DMS53 (cell line): ENCODE data around the gene DLEU7.

Experiments used
- DNase-seq: peaks from one replicate; lab custom pipeline; 2025; lab: John Stamatoyannopoulos, UW

DLEU7 gene

DNA sequence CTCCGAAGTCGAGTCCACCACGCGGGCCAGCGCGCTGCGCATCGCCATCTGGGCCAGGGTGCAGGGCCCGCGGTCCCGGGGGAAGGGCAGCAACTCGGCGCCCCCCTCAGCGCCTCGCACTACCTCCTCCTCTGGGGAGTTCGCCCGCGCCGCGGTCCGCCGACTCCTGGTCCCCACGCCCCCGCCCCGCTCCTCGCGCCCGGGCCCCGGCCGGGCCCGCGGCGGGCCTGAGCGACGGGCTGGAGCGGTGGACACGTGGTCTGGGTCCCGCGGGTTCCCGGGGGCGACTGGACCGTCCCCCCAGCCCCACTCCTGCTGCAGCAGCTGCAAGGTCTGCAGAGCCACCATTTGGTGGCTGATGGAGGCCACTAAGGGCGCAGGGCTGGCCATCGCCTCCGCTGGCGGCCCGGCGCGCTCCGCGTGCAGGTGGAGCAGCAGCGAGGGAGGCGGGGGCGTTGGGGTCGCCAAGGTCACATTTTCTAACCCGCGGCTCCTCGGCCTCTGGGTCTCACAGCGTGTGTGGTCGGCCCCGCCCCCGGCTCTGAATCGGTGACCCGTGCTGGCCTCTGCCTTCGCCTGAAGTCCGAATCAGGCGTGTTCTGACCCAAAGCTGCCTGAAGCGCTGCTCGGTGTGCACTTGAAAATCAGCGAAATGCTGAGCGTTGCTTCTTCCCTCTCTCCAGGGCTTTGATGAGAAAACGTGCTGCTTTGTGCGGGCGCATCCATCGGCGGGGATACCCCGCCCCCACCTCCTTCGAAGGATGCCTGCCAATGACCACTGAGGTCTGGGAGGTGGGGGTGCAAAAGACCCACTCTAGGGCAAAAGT is at the start of gene DLEU7:
Gene DLEU7, minus strand, starts transcription at position 436 of the 827 bp plus-strand sequence. Its CDS starts 46 bp downstream, at position 390.
- no peak for DNase-seq

DNA sequence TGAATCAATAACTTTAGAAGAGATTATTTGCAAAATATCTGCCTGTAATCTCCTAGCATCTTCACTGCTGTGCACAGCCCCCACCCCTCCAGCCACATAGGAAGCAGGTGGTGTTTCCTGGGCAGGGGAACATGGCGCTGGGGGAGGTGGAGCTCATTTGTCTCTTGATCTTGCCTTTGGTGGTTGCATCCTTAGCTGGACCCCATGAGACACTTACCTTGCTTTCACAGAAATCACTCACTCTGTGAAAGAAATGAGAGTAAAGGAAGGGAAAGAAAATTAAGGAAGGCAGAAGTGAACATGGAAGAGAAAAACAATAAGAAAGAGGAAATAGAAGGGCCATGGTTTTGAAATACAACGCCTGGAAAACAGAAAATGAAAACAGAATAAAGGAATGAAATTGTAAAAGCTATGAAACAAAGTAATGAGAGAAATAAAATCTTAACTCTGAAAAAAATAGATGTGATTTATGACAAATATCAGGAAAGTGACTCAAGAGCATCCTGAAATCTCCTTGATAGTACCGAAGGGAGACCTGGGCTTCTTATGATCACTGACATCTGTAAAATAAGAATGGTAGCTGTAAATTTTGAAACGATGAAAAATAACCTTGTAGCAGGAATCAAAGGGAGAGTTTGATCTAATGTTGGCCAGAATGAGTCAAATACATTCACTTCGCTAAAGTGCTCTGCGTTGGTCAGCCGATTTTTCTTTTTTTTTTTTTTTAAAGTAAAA is 48.9 kb upstream of the DLEU7 start:
- no peak for DNase-seq

DNA sequence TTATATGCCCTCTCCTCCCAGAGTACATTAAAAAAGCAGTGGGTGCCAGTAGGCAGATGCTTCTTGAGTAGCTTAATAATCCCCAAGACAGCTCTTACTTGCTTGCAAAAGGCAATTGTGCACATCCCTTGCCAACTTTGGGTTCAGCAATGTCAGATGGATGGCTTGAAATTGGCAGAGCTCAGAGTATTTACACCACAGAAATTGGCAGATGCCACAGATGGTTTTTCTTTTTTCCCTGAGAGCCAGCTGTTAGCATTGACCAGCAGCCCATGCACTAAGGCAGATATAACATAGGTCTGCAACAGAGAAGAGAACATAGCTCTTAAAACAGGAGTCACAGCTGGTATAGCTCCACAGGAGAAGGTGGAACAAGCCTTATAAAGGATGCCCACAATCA is 47.7 kb upstream of the DLEU7 start:
- DNase-seq, result no peak

DNA sequence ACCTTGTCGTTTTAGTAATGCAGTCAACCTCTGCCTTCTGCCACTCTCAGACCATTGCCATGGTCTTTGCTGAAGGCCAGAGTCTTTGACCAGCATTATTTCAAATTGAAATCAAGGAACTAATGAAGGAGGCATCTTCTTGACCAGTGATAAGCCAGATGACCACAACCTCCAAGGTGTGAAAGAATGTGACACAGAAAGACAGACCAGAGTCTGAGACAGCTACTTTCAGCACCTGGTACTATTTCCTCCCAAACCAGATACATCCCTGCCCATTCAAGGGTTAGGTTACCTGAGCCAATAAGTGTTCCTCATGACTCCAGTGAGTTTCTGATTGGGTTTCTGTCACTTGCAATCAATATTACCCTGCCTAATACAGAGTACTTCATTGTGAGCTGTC is 45.8 kb upstream of the DLEU7 start:
- DNase-seq, result no peak

DNA sequence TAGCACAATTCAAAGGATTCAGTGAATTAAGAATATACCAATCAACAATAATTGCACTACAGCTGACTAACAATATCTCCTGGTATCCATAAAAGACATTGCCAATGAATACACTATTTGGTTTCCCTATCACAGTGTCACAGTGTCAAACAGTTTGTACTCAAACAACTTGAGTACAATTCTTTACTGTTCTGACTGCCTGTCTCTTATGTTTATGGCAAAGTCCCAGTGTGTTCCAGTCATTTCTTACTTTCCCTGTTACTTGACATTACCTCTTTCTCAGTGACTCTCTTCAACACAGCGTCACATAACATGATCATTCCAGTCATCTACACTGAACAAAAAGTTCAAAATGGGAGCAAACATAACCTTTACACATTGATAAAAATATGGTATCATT is 44.9 kb upstream of the DLEU7 start:
- DNase-seq, result no peak

DNA sequence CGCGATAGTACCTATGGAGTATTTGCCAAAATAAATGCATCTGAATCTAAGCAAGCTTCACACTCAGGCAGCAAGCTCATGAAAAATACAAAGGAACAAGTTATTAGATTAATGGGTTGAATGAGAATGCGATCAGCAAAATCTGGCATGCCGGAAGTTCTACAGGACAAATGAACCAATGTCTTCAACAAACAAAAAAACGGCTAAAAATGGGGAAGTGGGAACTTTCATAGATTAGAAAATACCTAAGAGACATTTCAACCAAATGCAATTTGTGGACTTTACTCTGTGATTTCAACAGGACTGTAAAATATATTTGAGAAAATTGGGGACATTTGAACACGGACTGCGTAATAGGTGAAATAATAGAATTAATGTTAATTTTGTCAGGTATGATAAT is 43.7 kb upstream of the DLEU7 start:
- DNase-seq, result no peak

DNA sequence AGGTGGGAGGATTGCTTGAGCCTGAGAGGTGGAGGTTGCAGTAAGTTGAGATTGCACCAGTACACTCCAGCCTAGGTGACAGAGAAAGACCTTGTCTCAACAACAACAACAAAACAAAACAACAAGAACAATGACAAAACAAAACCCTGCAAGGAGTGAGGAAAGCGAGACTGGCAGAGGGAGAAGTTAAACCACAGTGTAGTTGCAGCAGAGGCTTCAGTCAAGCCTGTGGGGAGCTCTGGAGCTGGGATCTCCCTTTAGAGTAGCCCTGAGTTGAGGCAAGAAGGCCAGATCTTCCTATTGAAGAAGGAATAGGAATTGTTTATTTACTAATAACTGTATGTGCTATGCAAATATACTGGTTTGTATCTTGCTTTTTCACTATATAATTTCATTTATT is 40.8 kb upstream of the DLEU7 start:
- no peak for DNase-seq

DNA sequence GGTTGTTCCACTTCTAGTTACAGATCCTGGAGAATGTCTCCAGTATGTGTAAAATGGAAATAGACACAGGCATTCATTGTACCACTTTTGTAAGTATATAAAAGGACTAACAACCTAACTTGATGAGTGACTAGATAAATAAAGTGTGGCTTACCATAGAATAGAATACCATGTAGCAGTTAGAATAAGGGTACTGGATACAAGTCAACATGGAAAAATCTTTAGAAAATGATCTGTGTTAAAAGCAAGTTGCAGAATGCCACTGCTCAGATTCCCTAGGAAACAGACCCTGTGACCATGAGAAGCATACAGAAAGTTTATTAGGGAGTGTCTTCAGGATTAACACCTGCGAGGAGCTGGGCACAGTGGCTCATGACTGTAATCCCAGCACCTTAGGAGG is 40.2 kb upstream of the DLEU7 start:
- DNase-seq, result no peak

DNA sequence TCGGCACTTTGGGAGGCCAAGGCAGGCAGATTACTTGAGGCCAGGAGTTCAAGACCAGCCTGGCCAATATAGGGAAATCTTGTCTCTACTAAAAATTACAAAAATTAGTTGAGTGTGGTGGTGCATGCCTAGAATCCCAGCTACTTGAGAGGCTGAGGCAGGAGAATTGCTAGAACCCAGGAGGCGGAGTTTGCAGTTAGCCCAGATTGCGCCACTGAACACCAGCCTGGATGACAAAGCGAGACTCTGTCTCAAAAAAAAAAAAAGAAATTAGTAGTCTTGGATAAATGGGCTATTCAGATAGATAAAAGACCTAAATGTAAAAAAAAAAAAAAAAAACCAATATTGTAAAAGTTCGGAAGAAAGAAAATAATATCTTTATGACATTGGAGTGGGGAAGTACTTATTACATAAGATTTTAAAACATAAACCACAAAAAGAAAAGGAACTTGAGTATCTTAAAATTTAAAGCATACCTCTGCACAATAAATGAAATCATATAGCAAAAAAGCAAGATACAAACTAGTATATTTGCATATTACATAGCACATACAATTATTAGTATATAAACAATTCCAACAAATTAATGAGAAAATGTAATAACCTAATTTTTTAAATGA is 39.4 kb upstream of the DLEU7 start:
- no peak for DNase-seq

DNA sequence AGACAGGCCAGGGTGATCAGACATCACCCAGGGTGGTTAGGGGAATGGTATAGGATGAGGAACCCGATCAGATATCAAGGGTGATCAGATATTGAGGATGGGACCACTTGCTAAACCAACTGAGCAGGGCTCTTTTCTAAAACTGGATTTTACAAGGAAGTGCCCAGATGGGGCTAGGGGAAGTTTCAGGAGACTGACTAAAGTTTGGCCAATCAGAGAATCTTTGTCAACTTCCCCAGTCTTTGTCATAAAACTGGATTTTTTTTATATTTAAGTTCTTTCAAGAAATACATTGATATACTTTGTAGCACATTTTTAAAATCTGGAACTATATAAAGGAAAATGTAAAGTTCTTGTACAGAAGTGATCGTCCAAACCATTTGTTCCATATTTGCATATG is 30.5 kb upstream of the DLEU7 start:
- DNase-seq, result no peak

DNA sequence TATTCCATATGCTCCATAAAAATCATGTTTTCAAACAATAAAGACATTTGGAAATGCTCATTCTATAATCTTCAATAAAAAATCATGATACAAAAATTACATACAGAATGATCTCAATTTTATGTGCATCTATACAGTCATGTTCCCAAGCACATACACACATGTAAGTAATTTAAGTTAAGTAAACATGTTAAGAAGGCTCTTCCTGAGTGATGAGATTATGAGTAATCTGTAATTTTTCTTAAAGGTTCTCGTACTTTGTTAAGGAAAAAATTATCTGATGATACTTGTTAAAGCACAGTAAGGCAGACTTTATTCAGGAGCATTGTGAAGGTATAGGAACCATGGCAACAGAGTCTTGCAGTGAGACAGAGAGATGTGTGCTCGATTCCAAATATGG is 30.0 kb upstream of the DLEU7 start:
- no peak for DNase-seq

DNA sequence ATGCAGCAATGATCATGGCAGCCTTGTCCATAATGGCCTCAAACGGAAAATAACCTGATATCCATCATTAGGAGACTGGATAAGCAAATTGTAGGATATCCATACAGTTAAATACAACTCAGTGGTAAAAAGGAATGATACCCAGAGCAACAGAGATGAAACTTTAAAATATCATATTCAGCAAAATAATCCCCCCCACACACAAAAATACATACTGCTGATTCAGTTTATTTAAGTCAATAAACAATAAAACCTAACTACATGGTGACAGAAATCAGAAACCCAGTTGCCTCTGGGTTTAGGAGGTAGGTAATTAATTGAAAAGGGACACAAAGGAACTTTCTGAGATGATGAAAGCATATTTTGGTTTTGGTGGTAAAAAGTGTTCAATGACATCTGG is 27.9 kb upstream of the DLEU7 start:
- no peak for DNase-seq

DNA sequence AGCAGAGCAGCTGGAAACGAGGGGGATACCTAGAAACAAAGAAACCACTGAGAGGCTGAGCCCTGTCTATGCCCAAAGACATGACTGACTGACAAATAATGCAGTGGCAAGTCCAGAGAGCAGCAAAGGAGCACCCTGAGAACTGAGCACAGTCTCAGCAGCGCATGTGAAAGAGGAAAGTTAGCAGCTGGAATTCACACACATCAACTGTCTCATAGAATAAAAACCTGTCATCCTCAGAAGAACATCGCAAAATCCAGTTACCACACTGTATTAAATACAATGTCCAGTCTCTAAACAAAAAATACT is 24.1 kb upstream of the DLEU7 start:
- DNase-seq, result no peak

DNA sequence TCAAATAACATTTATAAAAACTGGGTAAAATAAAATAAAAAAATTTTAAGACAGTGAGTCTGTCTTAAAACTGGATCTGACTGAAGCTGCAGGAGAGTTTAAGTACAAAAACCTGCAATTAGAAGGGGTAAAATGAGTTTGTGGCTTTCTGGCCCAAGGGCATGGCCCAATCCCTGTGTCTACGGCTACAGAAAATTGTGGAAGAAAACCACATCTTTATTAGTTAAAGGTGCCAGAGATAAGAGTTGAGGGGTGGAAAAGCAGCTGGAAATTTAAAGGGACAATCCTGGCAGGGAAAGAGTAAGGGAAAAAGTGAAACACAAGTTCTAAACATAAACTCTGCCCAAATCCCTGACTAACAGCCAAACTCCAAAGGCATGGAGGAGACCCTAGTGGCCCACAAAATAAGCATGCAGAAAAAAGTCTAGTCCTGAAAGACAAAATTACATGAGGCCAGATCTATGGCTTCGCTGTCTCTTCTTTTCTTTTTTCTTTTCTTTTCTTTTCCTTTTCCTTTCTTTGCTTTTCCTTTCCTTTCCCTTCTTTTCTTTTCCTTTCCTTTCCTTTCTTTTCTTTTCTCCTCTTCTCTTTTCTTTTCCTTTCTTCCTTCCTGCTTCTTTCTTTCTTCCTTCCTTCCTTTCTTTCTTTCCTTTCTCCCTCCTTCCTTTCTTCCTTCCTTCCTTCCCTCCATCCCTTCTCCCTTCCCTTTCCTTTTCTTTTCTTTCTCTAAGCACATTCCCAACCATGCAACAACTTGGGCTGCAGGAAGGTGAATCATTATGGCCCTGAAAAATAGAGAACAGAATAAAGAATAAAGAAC is 23.5 kb upstream of the DLEU7 start:
- no peak for DNase-seq

DNA sequence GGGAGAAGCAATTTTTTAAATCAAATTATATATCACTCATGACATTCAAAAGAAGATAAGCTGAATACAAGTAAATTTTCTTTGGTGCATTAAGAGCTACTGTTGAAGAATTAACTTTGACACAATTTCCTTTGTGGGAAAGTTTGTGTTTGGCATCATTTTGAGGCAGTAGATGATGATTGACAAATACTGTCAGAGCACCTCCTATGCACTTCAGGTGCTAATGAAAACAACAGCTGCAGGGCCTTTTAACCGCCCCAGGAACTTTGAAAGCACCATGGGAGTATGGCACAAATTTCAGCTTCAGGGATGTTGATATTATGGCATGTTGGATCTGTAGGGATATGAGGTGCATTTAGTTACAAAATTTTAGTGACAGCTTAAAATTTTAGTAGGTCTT is 21.0 kb upstream of the DLEU7 start:
- no peak for DNase-seq

DNA sequence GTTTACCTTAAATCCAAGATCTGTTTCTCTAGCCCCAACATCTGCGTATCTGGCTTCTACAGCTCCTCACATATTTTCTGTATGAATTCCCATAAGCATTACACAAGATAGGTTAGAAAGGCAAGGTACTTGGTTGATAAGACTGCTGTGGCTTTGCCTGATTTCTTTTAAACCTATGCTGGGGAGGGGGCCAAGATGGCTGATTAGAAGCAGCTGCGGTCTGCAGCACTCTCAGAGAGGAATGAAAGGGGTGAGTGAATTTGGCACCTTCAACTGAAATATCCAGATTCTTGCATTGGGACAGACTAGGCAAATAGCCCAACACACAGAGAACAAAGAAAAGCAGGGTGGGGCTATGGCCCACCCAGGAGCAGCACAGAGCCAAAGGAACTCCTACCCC is 12.2 kb upstream of the DLEU7 start:
- DNase-seq, result no peak

DNA sequence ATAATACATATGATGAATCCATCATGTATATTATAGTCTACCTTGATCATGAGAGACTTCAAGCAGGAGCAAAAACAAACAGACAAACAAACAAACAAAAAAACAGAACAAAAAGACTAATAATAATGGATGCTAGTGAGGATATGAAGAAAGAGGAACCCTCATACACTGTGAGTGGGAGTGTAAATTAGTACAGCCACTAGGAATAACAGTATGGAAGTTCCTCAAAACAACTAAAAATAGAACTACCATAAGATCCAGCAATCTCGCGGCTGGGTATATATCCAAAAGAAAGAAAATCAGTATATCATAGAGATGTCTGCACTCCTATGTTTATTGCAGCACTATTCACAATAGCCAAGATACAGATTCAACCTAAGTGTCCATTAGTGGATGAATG is 7.0 kb upstream of the DLEU7 start:
- DNase-seq, result no peak

DNA sequence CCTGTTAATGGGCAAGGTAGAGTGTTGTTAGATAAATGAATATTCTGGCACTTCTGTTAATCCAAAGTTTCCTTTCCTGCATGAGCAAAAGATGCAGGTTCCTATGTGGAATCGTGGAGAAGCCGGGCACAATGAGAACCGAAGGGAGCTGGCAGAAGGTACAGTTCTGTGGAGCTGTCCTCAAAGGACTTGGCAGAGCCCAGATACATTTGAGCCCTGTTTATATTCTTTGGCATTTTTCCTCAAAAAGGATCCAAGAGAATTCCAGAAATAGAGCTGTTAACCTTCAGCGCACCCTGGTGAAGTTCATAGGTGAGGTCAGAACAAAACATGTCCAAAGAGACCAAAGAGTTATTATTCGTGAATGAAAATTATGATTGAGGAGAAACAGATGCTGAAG is 4.0 kb upstream of the DLEU7 start:
- DNase-seq, result no peak

DNA sequence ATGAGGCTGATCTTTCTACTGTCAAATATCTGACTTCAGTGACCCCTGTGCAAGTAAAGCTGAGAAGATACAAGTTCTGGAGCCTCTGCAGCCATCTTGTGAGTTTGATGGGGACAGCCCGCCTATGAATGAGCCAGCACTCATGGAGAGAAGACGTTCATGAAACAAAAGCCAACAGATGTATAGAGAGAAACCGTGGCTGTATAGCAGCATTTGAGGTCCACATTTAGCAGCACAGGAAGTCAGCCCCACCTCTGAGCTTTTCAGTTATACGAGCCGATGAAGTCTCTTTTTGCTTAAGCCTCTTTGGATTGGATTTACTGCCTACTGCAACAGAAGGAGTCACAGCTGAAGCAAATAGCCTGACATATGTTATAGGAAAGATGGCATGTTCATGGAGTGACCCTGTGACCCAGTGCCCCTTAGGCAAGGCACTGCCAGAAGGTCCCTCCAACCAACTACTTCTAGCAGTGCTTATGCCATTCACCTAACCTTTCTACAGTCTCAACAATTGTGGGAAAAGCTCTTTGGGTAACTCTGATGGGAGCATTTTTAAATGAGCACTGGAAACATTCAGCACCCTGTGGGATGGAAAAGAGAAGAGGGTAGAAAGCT is 3.5 kb upstream of the DLEU7 start:
- DNase-seq, result no peak

DNA sequence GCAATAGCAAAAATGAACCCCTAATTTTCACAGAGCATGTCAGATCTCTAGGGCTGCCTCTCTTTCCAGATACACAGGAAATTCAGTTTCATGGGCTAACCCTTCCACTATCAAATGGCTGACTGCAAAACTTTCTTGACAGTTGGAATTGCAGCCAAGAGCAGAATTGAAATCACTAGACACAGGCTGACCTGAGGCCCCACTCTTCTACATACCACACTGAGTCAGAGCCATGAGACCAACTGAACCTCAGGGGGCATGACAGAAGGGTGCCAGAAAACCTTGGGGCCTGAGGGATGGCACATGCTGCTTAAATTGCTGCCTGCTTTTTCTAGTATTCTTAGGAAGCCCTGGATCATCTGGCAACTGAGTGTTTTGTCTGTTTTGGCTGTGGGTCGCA is 1.7 kb upstream of the DLEU7 start:
- DNase-seq, result no peak

DNA sequence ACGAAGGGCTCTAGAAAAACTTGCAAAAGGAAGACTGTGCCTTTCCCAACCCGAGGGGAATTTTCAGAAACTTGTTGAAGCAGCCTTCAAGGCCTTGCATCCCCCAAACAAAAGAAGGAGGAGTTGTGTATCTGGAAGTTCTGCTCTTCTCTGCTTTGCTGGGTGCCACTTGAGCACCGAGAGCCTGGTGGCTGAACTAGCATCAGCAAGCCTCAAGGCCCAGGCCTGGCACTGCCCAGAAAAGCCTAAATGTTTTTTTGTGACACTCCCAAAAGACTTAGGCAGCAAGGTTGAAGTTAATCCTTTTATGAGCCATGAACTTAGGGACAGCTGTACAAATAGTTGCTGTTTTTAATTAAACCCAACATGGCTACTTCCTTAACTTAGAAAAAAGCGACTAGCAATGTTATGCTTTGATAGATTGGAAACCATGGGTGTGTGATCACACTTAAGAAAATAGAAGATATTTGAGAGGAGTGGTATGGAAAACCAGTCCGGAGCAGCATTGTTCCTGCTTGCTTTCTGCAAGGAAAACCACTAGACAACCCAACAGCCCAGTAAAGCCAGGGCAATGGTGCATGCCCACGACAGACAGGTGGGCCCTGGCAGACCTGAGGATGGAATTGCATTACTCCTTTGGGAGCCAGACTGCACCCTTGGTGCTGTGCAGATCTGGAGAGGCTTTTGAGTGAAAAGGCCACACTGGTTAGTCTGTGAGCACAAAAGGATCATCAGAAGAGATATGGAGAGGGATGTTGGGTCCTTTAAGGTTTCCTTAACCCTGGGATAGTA is 788 bp upstream of the DLEU7 start:
- DNase-seq, result no peak

DNA sequence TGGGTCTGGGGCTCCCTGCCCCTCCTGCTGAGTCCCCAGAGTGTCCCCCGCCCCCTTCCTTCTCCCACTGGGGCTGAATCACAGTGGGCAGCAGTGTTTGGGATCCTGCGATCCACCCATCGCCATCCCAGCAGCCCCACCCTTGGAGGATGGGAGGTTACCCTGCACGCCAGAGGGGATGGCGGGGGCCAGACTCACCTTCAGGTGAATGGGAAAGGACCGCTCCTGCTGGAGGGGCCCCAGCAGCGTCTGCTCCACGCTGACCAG is 569 bp downstream of the DLEU7 start:
- DNase-seq, result no peak
